Tibial artery (tissue), 4 donors: ENCODE measurements around the gene ZSCAN21.
A peak's percentile ranks its signal among the peaks of the same experiment; 100 is the strongest.

Experiments
- DNase-seq, 2 donors: peaks; one replicate each; pipeline ENCODE4 v3.0.0-alpha.2; 2019
- H3K27ac ChIP-seq, 2 donors: fragments of 200-600 bp; sonication (generic) in 1 of 2; 1 replicate in 1 of 2; 2 replicates in 1 of 2; pipeline ENCODE4 v1.5.1; 2018 to 2019; ENCODE audit warnings: mild to moderate bottlenecking in 1 of 2
- H3K27me3 ChIP-seq, 2 donors: fragments of 200-600 bp; sonication (generic) in 1 of 2; one replicate each; pipeline versions ENCODE4 v1.5.1 to v1.6.0; 2016 to 2019
- H3K36me3 ChIP-seq, 3 donors: fragments of 200-600 bp; sonication (generic) in 2 of 3; one replicate each; pipeline ENCODE4 v1.5.1; 2016 to 2019; ENCODE audit warnings: mild to moderate bottlenecking in 2 of 3
- H3K4me1 ChIP-seq, 4 donors: fragments of 200-600 bp; sonication (generic) in 2 of 4; 1 replicate in 3 of 4; 2 replicates in 1 of 4; pipeline ENCODE4 v1.5.1; 2016 to 2019
- H3K4me3 ChIP-seq, 2 donors: fragments of 200-600 bp; sonication (generic) in 1 of 2; 1 replicate in 1 of 2; 2 replicates in 1 of 2; pipeline ENCODE4 v1.5.1; 2018 to 2019; ENCODE audit warnings: mild to moderate bottlenecking in 2 of 2
- H3K9me3 ChIP-seq, 3 donors: fragments of 200-600 bp; sonication (generic) in 1 of 3; one replicate each; pipeline ENCODE4 v1.5.1; 2016 to 2019
- intact Hi-C: fragments of 100-400 bp; cut with DNase I; formaldehyde crosslinking; loops from one replicate; pipeline ENCODE4 v1.15.0; 2023; ENCODE audit warnings: low total_unique reads
- TF ChIP-seq, protein P1 (sequence below), 2 experiments: fragments of 200-600 bp in 1 of 2; fragments of 450-650 bp in 1 of 2; IDR thresholded peaks; one replicate each; pipeline ENCODE4 v1.5.1; 2017 to 2019; ENCODE audit warnings: antibody characterized with exemption in 2 of 2, mild to moderate bottlenecking in 1 of 2, moderate library complexity in 1 of 2

The ZSCAN21 gene

DNA sequence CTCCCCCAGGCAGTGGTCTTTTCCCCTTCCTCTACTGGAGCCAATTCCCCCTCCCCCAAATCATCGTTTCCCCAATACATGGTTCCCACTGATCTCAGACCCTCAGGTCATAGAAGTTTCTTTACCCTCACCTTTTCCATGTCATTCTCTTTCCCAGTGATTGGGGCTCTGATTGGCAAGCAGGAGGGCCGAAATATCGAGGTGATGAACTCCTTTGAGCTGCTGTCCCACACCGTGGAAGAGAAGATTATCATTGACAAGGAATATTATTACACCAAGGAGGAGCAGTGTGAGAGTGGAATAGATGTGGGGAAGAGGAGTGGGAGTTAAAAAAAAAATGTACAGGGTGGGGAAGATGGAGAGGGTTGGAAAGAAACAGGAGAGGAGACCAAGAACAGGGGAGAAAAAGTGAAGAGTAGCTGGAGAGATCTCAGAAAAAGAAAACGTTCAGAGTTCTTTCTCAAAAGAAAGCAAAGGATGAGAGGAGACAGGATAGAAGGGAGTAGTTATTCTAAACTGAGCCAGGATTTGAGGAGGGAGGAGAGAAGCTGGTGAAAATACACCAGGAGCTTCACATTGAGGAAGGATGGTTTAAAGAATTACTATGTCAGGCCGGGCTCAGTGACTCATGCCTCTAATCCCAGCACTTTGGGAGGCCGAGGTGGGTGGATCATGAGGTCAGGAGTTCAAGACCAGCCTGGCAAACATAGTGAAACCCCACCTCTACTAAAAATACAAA, 40.1 kb downstream of the ZSCAN21 start:
- H3K4me3 ChIP-seq = peak overlapping the region; percentile 80 to 84
- TF ChIP-seq, protein P1, sequence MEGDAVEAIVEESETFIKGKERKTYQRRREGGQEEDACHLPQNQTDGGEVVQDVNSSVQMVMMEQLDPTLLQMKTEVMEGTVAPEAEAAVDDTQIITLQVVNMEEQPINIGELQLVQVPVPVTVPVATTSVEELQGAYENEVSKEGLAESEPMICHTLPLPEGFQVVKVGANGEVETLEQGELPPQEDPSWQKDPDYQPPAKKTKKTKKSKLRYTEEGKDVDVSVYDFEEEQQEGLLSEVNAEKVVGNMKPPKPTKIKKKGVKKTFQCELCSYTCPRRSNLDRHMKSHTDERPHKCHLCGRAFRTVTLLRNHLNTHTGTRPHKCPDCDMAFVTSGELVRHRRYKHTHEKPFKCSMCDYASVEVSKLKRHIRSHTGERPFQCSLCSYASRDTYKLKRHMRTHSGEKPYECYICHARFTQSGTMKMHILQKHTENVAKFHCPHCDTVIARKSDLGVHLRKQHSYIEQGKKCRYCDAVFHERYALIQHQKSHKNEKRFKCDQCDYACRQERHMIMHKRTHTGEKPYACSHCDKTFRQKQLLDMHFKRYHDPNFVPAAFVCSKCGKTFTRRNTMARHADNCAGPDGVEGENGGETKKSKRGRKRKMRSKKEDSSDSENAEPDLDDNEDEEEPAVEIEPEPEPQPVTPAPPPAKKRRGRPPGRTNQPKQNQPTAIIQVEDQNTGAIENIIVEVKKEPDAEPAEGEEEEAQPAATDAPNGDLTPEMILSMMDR (IDR thresholded peaks at IDR 0.05) = no peak
- H3K9me3 ChIP-seq = no peaks in the 10 kb centered on the region
- H3K4me1 ChIP-seq = peaks cover 0 to 25% (median 12%) of the 10 kb centered on the region in 4 donors
- H3K27me3 ChIP-seq = no peaks in the 10 kb centered on the region
- H3K27ac ChIP-seq = peak overlapping the region; percentile 84 to 90
- peaks cover 40 to 47% (median 44%) of the 10 kb centered on the region in 3 donors for H3K36me3 ChIP-seq
- intact Hi-C loops = loop anchor here (10.0 kb wide), 1 partner anchor 75 kb away; the partner anchor contains the start of gene ZKSCAN1
- DNase-seq = no peak

DNA sequence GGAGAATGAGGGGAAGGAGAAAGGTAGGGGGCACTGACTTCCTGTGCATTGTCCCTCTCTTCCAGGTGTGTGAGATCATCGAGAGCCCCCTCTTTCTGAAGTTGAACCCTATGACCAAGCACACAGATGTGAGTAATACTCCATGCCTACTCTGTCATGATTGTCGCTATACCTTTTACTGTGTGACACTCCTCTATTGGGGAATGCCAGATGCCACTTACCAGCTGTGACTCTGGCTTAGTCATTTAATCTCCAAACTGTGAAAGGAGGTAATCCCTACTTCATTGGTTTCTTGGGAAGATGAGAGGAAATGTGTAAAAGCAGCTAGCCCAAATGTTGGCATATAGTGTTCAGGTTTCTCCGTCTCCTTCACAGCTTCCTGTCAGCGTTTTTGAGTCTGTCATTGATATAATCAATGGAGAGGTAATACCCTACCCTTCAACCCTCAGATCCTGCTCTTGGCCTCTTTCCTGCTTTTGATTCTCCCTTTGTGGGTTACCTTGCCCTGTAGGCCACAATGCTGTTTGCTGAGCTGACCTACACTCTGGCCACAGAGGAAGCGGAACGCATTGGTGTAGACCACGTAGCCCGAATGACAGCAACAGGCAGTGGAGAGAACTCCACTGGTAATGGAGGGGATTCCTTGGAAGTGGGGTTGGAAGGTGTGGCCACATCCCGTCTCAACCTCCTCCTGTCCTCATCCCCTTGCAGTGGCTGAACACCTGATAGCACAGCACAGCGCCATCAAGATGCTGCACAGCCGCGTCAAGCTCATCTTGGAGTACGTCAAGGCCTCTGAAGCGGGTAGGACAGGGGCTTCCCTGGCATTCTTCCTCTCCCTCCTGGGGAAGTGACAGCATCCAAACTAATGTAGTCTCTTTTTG, 41.2 kb downstream of the ZSCAN21 start:
- Histone ChIP-seq H3K27me3 (no peaks in the 10 kb centered on the region), H3K4me1 (peaks cover 0 to 25% (median 12%) of the 10 kb centered on the region in 4 donors), H3K27ac (no peak overlapping the region), H3K9me3 (no peaks in the 10 kb centered on the region), H3K36me3 (peaks cover 52 to 59% (median 56%) of the 10 kb centered on the region in 3 donors), H3K4me3 (no peak overlapping the region)
- DNase-seq = no peak
- intact Hi-C loops = no loop called here
- TF ChIP-seq, protein P1 (IDR thresholded peaks at IDR 0.05) = no peak

DNA sequence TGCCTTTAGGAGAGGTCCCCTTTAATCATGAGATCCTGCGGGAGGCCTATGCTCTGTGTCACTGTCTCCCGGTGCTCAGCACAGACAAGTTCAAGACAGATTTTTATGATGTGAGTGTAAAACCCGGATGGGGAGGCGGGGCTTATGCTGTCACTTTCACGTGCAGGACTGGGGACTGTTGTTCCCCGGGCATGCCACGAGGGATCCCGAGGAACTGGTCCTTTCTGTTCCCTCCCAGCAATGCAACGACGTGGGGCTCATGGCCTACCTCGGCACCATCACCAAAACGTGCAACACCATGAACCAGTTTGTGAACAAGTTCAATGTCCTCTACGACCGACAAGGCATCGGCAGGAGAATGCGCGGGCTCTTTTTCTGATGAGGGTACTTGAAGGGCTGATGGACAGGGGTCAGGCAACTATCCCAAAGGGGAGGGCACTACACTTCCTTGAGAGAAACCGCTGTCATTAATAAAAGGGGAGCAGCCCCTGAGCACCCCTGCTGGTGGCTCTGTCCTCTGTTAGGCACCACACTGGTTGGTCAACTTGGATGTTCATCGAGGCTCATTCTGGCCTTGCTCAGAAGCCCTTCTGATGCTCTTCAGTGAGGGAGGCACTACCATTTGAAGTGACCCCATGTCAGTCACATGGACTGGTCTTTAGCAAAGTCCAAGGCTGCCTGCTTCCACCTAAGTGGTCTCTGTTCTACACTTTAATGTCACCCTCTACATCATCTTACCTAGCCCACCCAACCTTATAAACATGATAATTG, 42.0 kb downstream of the ZSCAN21 start:
- intact Hi-C loops = no loop called here
- Histone ChIP-seq H3K36me3 (peaks cover 60 to 67% (median 63%) of the 10 kb centered on the region in 3 donors), H3K4me3 (no peak overlapping the region), H3K27ac (no peak overlapping the region), H3K27me3 (no peaks in the 10 kb centered on the region), H3K9me3 (no peaks in the 10 kb centered on the region), H3K4me1 (peaks cover 0 to 25% (median 12%) of the 10 kb centered on the region in 4 donors)
- DNase-seq = no peak
- TF ChIP-seq, protein P1 (IDR thresholded peaks at IDR 0.05) = no peak

DNA sequence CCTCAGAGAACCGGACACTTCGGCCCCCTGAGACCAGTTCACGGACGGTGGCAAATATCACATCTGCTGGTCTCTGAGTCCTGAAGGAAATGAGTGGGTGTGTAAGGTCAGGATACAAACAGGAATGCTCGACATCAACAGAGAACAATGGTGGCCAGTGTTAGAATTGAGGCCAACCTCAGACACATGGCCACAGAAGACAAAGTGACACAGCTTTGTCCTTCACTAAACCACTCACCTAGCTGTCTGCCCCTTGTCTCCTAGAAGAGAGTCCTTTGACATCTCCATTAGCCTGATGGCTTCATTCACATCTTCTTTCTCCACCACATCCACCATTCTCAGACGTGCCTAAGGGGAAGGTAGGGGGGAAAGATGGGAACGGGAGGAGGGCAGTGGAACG, 43.5 kb downstream of the ZSCAN21 start:
- TF ChIP-seq, protein P1 (IDR thresholded peaks at IDR 0.05) = no peak
- no peak for DNase-seq
- intact Hi-C loops = no loop called here
- no peaks in the 10 kb centered on the region for H3K27me3 ChIP-seq
- peaks cover 0 to 24% (median 11%) of the 10 kb centered on the region in 4 donors for H3K4me1 ChIP-seq
- no peak overlapping the region for H3K27ac ChIP-seq
- H3K4me3 ChIP-seq = no peak overlapping the region
- H3K36me3 ChIP-seq = peaks cover 74 to 81% (median 77%) of the 10 kb centered on the region in 3 donors
- no peaks in the 10 kb centered on the region for H3K9me3 ChIP-seq

DNA sequence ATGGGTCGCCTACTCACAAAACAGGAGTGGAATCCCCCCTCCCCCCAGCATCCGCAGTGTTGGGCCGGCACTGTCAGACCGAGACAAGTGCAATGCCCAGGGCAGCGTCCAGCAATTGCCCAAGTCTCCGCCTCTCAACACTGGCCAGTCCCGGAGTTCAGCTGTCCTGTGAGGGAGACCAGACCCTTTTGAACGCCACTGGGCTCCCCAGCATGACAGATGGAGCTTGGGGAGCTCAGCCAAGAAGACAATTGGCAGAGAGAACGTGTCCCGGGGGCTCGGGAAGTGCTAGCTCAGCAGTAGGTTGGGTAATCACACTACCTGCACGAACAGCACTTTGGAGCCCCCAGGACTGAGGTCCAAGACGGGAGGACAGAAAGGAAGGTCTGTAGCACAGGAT, 43.9 kb downstream of the ZSCAN21 start:
- Histone ChIP-seq H3K36me3 (peaks cover 79 to 86% (median 82%) of the 10 kb centered on the region in 3 donors), H3K4me3 (no peak overlapping the region), H3K4me1 (peaks cover 0 to 19% (median 7%) of the 10 kb centered on the region in 4 donors), H3K9me3 (no peaks in the 10 kb centered on the region), H3K27me3 (no peaks in the 10 kb centered on the region), H3K27ac (no peak overlapping the region)
- DNase-seq = no peak
- intact Hi-C loops = no loop called here
- TF ChIP-seq, protein P1 (IDR thresholded peaks at IDR 0.05) = no peak
